ENCODE measurements around the gene IMPA2. TPM values are rescaled to one million over a fixed set of nuclear protein-coding genes. Genes with fewer than 3 reads are reported as not detected.

The IMPA2 gene
- total and polyA plus RNA-seq, 2 of the 13 experiments (the other 11 are each of a cell fraction or from before 2014, with no cell fraction given): 37.8 to 71.8 TPM

GRCh38 chr18:12008181-12008767, 27.0 kb downstream of the IMPA2 start (continued):
- TF ChIP-seq HINFP (CRISPR knock-in tag; IDR thresholded peaks at IDR 0.05; ENCODE audit: low read depth): no peak
- TF ChIP-seq TBL1XR1 (IDR thresholded peaks at IDR 0.05; ENCODE audit: borderline replicate concordance, low read length, partially characterized antibody): peak; percentile 85
- no peak for TF ChIP-seq PBX2 (CRISPR knock-in tag; IDR thresholded peaks at IDR 0.05)
- peak; percentile 65; the same call in 1 of the 2 replicates for TF ChIP-seq ZBTB33 (CRISPR knock-in tag; IDR thresholded peaks at IDR 0.05)
- TF ChIP-seq ZSCAN31 (CRISPR knock-in tag; IDR thresholded peaks at IDR 0.05; ENCODE audit: low read depth): no peak
- TF ChIP-seq ERF (CRISPR knock-in tag; IDR thresholded peaks at IDR 0.05): peak; percentile 79; the same call in 1 of the 2 replicates
- TF ChIP-seq ZNF800 (CRISPR knock-in tag; IDR thresholded peaks at IDR 0.05): 0 out of 2 replicates have a peak, but pooled peaks have one; percentile 63
- TF ChIP-seq RBM22 (optimal IDR thresholded peaks at IDR 0.05; ENCODE audit: low read length): no peak
- no peak for TF ChIP-seq CENPX (CRISPR knock-in tag; IDR thresholded peaks at IDR 0.05)
- TF ChIP-seq ZBTB37 (CRISPR knock-in tag; IDR thresholded peaks at IDR 0.05): no peak
- TF ChIP-seq NR1H2 (CRISPR knock-in tag; IDR thresholded peaks at IDR 0.05; ENCODE audit: borderline replicate concordance, low read depth): no peak
- TF ChIP-seq ZNF816 (CRISPR knock-in tag; IDR thresholded peaks at IDR 0.05; ENCODE audit: borderline replicate concordance): no peak
- TF ChIP-seq CAMTA2 (CRISPR knock-in tag; IDR thresholded peaks at IDR 0.05; ENCODE audit: borderline replicate concordance): no peak
- no peak; the same call in none of the 2 replicates for TF ChIP-seq ZNF431 (CRISPR knock-in tag; IDR thresholded peaks at IDR 0.05; ENCODE audit: borderline replicate concordance, low read depth)
- no peak for TF ChIP-seq LBX2 (CRISPR knock-in tag; IDR thresholded peaks at IDR 0.05; ENCODE audit: borderline replicate concordance)
- no peak for TF ChIP-seq ZSCAN21 (CRISPR knock-in tag; IDR thresholded peaks at IDR 0.05; ENCODE audit: borderline replicate concordance)
- TF ChIP-seq ZBTB2 (CRISPR knock-in tag; IDR thresholded peaks at IDR 0.05; ENCODE audit: low read depth): no peak
- TF ChIP-seq HNRNPUL1 (IDR thresholded peaks at IDR 0.05; ENCODE audit: low read depth, low read length): no peak

All from HepG2 (cell line).